ENCODE results near the gene SRSF7. TPM values are rescaled to one million over a fixed set of nuclear protein-coding genes. Genes with fewer than 3 reads are reported as not detected.
"Not testable (repeated sequence)": the region's sequence is repeated elsewhere in the genome, so short reads cannot be mapped to it uniquely, and the experiment has no call there.

SRSF7 gene
- polyA plus RNA-seq, 1 donor from 2014 or later, result 284 TPM

DNA sequence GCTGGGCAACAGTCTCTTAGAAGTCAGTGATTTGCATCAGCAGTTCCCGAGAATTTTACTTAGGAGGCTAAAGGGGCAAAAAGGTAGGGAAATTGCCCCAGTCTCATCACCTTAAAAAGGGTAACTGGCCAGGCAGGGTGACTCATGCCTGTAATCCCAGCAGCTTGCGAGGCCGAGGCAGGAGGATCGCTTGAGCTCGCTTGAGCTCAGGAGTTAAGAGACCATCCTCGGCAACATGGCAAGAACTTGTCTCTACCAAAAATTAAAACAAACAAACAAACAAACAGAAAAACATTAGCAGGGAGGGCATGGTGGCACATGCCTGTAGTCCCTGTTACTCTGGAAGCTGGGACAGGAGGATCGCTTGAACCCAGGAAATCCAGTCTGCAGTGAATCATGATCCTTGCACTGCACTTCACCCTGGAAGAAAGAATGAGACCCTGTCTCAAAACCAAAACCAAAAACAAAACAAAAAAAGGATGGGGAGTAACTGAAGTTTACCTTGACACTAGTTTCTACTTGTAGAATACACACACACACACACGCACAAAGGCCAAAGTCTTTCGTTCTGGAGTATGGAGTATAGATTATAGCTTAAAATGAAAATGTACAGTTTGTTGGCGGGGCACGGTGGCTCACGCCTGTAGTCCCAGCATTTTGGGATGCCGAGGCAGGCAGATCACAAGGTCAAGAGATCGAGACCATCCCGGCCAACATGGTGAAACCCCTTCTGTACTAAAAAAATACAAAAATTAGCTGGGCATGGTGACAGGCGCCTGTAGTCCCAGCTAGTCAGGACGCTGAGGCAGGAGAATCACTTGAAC lies 24.1 kb upstream of the SRSF7 start:
- Mint-ChIP-seq H3K36me3 (peaks cover 3% of the 10 kb centered on the region), H3K4me3 (peak overlapping the region in 2 of 4 donors; percentile 5 to 86), H3K27me3 (peaks cover 7% of the 10 kb centered on the region), H3K4me1 (peaks cover 11 to 13% (median 11%) of the 10 kb centered on the region in 3 donors), H3K27ac (peak overlapping the region in 1 of 3 donors; percentile 78), H3K9me3 (no peaks in the 10 kb centered on the region)

GRCh38 chr2:38771632-38772031 lies 20.5 kb upstream of the SRSF7 start:
- Mint-ChIP-seq H3K4me1 (peaks cover 1 to 7% (median 2%) of the 10 kb centered on the region in 3 donors), H3K4me3 (no peak overlapping the region), H3K9me3 (no peaks in the 10 kb centered on the region), H3K36me3 (peaks cover 3% of the 10 kb centered on the region), H3K27ac (no peak overlapping the region), H3K27me3 (peaks cover 3% of the 10 kb centered on the region)

GRCh38 chr2:38765551-38765950 lies 14.4 kb upstream of the SRSF7 start:
- H3K27ac Mint-ChIP-seq, result no peak overlapping the region
- no peaks in the 10 kb centered on the region for H3K4me1 Mint-ChIP-seq
- H3K36me3 Mint-ChIP-seq, result no peaks in the 10 kb centered on the region
- no peaks in the 10 kb centered on the region for H3K27me3 Mint-ChIP-seq
- H3K4me3 Mint-ChIP-seq, result no peak overlapping the region
- no peaks in the 10 kb centered on the region for H3K9me3 Mint-ChIP-seq

- Mint-ChIP-seq H3K27ac (no peak overlapping the region), H3K4me3 (no peak overlapping the region), H3K27me3 (no peaks in the 10 kb centered on the region), H3K4me1 (no peaks in the 10 kb centered on the region), H3K9me3 (no peaks in the 10 kb centered on the region), H3K36me3 (no peaks in the 10 kb centered on the region)
These were observed 14.0 kb upstream of the SRSF7 start for GRCh38 chr2:38765149-38765548.

GRCh38 chr2:38763728-38764127 lies 12.6 kb upstream of the SRSF7 start:
- H3K9me3 Mint-ChIP-seq, result no peaks in the 10 kb centered on the region
- no peak overlapping the region for H3K4me3 Mint-ChIP-seq
- H3K27ac Mint-ChIP-seq, result no peak overlapping the region
- no peaks in the 10 kb centered on the region for H3K4me1 Mint-ChIP-seq
- H3K36me3 Mint-ChIP-seq, result no peaks in the 10 kb centered on the region
- H3K27me3 Mint-ChIP-seq, result no peaks in the 10 kb centered on the region

GRCh38 chr2:38763228-38763627 lies 12.1 kb upstream of the SRSF7 start:
- no peak overlapping the region for H3K27ac Mint-ChIP-seq
- H3K36me3 Mint-ChIP-seq, result no peaks in the 10 kb centered on the region
- H3K27me3 Mint-ChIP-seq, result no peaks in the 10 kb centered on the region
- no peak overlapping the region for H3K4me3 Mint-ChIP-seq
- H3K9me3 Mint-ChIP-seq, result no peaks in the 10 kb centered on the region
- no peaks in the 10 kb centered on the region for H3K4me1 Mint-ChIP-seq

DNA sequence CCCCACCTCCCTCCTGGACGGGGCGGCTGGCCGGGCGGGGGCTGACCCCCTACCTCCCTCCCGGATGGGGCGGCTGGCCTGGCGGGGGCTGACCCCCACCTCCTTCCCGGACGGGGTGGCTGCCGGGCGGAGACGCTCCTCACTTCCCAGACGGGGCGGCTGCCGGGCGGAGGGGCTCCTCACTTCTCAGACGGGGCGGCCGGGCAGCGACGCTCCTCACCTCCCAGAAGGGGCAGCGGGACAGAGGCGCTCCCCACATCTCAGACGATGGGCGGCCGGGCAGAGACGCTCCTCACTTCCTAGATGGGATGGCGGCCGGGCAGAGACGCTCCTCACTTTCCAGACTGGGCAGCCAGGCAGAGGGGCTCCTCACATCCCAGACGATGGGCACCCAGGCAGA lies 4.7 kb upstream of the SRSF7 start:
- H3K9me3 Mint-ChIP-seq, H3K27ac Mint-ChIP-seq, H3K36me3 Mint-ChIP-seq, H3K27me3 Mint-ChIP-seq: not testable (repeated sequence)
- Mint-ChIP-seq H3K4me3 (peak overlapping the region in 1 of 4 donors; percentile 76), H3K4me1 (peaks cover 9 to 14% (median 12%) of the 10 kb centered on the region in 3 donors)

GRCh38 chr2:38754506-38754905 lies 3.3 kb upstream of the SRSF7 start:
- H3K27ac Mint-ChIP-seq, result peak overlapping the region in 1 of 3 donors; percentile 83
- H3K9me3 Mint-ChIP-seq, result peaks cover 0 to 3% (median 0%) of the 10 kb centered on the region in 3 donors
- peak overlapping the region; percentile 52 to 90 (median 82) for H3K4me3 Mint-ChIP-seq
- peaks cover 15 to 19% (median 16%) of the 10 kb centered on the region in 3 donors for H3K4me1 Mint-ChIP-seq
- peaks cover 3% of the 10 kb centered on the region for H3K27me3 Mint-ChIP-seq
- H3K36me3 Mint-ChIP-seq, result peaks cover 8% of the 10 kb centered on the region

DNA sequence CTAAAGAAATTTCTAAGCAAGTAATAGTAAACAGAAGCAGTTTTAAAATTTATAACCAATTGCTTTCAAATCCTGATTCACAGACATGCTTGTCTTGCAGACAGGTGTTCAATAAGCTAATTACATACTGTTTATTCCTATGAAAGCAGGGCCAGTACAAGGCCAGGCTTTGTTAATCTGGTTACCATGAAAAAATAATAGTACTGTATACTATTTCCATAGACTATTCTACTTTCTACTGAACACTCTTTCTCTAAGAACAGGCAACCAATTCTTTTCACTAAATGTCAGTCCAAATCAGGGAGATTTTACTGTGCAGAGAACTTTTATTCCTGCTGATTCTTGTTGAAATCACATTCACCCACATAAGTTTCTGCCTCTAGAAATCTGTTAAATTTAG lies 2.9 kb upstream of the SRSF7 start:
- peak overlapping the region in 2 of 4 donors; percentile 28 to 44 for H3K4me3 Mint-ChIP-seq
- peaks cover 0 to 3% (median 0%) of the 10 kb centered on the region in 3 donors for H3K9me3 Mint-ChIP-seq
- peaks cover 3% of the 10 kb centered on the region for H3K27me3 Mint-ChIP-seq
- peaks cover 16 to 23% (median 19%) of the 10 kb centered on the region in 3 donors for H3K4me1 Mint-ChIP-seq
- peaks cover 9% of the 10 kb centered on the region for H3K36me3 Mint-ChIP-seq
- peak overlapping the region in 1 of 3 donors; percentile 56 for H3K27ac Mint-ChIP-seq

DNA sequence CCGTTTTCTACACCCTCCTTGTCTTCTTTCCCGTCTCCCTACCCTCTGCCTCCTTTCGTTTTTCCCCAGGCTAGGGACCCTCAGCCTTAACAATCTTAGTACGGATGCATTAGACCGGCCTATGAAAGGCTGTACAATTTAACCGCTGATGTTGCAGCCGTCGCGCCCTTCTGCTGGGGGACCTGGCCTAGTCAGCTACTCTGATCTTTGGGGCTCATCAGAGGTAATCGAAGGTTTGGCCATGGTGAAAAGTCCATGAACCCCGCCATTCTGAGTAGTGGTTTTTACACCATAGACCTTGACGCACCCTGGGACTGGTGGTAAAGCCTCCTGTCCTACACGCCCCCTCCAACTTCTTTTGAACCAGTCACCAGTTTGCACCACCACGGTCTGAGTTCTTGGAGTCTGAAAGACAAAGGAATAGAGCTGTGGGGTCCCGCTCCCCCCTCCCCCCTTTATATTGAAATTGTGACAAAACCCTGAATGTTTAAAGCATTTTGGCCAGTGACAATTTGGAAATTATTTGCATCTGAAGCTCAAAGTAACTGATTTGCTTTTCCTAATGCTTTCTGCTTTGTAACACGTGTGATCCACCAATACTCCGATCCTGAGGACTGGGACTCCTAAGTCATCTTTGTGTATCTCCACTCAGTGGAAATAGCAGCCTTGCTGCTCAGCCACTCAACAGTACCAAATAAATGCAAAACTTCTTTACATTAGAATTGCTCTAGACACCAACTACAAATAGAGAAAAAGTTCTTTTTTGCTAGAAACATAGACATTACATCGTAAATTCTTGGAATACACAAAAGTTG lies 642 bp upstream of the SRSF7 start:
- Mint-ChIP-seq H3K4me3 (peak overlapping the region; percentile 99 to 100 (median 100)), H3K4me1 (peaks cover 28 to 38% (median 36%) of the 10 kb centered on the region in 3 donors), H3K27ac (peak overlapping the region; percentile 99 to 100 (median 100)), H3K27me3 (peaks cover 3% of the 10 kb centered on the region), H3K9me3 (peaks cover 0 to 3% (median 0%) of the 10 kb centered on the region in 3 donors), H3K36me3 (peaks cover 20% of the 10 kb centered on the region)

DNA sequence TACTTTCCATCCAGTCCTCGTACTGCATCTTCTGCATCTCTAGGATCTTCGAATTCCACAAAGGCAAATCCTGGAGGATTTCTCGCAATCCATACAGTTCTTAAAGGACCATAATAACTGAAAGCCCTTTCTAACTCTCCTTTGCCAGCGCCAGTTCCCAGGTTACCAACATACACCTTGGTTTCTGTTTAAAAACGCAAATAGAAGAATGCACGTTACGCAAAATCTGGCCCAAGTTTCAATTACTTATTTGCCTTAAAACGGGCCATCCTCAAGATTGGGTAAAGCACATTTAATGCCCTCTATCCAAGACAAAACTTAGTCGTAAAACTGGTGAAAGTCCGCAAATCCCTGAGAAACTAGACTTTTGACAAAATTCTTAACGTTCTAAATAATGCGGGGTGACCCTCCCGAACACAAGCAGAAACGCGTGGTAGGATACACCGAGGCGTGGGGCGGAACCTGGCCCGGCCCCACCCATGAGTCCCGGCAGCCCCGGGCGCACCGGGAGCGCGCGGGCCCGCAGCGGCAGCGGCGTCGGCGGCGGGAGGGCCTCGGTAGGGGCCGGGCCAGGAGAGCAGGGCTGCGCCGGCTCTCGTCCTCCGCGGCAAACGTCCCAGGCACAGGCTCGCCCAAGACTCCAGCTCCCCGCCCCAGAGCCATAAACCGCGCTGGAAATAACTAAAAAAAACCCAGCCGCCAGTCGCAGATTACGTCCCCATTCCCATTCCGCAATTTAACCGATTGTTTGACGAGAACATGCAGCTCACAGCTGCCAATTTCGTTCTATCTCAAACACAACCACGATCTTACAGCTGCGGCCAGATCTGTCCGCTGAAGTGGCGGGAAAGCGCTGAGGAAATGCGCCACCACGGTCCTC lies 910 bp downstream of the SRSF7 start:
- peaks cover 0 to 3% (median 0%) of the 10 kb centered on the region in 3 donors for H3K9me3 Mint-ChIP-seq
- H3K36me3 Mint-ChIP-seq, result peaks cover 20% of the 10 kb centered on the region
- H3K4me3 Mint-ChIP-seq, result peak overlapping the region; percentile 99 to 100 (median 100)
- H3K27ac Mint-ChIP-seq, result peak overlapping the region; percentile 99 to 100 (median 100)
- peaks cover 39 to 48% (median 46%) of the 10 kb centered on the region in 3 donors for H3K4me1 Mint-ChIP-seq
- peaks cover 3% of the 10 kb centered on the region for H3K27me3 Mint-ChIP-seq

- H3K9me3 Mint-ChIP-seq, result peaks cover 0 to 3% (median 0%) of the 10 kb centered on the region in 3 donors
- peak overlapping the region; percentile 93 to 100 (median 99) for H3K27ac Mint-ChIP-seq
- H3K36me3 Mint-ChIP-seq, result peaks cover 22% of the 10 kb centered on the region
- H3K4me1 Mint-ChIP-seq, result peaks cover 40 to 55% (median 52%) of the 10 kb centered on the region in 3 donors
- peaks cover 3% of the 10 kb centered on the region for H3K27me3 Mint-ChIP-seq
- peak overlapping the region; percentile 99 to 100 (median 100) for H3K4me3 Mint-ChIP-seq
These were observed 2.0 kb downstream of the SRSF7 start for GRCh38 chr2:38748943-38749804.

- Mint-ChIP-seq H3K4me3 (peak overlapping the region; percentile 8 to 99 (median 84)), H3K27me3 (peaks cover 3% of the 10 kb centered on the region), H3K27ac (peak overlapping the region; percentile 90 to 99 (median 93)), H3K9me3 (peaks cover 0 to 3% (median 0%) of the 10 kb centered on the region in 3 donors), H3K36me3 (peaks cover 22% of the 10 kb centered on the region), H3K4me1 (peaks cover 39 to 58% (median 49%) of the 10 kb centered on the region in 3 donors)
These were observed 2.8 kb downstream of the SRSF7 start for GRCh38 chr2:38748391-38748790.
